ENCODE measurements around the gene ADAMTSL2. TPM values are rescaled to one million over a fixed set of nuclear protein-coding genes. Genes with fewer than 3 reads are reported as not detected.

Gene ADAMTSL2
- total and polyA plus RNA-seq, 7 experiments from 2014 or later: 0.16 to 2.7 (median 0.71) TPM; not detected in 1

DNA sequence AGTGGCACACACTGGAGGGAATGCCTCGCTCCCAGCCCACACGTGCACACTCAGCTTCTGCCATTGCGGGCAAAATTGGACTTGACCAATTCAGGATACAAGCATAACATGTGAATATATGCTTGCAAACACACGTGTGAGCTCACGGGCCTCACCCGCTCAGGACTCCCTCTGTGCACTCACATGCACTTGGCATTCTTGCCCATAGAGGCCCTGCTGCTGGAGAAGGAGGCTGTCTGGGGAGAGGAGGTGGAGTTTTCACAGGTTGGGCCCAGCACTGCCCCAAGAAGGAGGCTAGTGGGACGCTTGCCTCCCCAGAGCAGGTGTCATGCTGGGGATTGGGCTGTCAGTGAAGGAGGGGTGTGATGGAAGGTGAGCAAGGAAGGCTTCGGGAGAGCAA lies 11.4 kb upstream of the ADAMTSL2 start:
- no peak for ATAC-seq
- ChIA-PET POLR2A (no interaction called here), CTCF (interaction anchor here (0.7 kb wide), 1 partner anchor 166 kb away, joined by 4 read pairs; no protein-coding TSS in a partner anchor)
- Mint-ChIP-seq H3K27me3 (peaks cover 0 to 5% (median 0%) of the 10 kb centered on the region in 5 donors), H3K36me3 (no peaks in the 10 kb centered on the region), H3K27ac (peak overlapping the region in 2 of 9 donors; percentile 6 to 10), H3K9me3 (no peaks in the 10 kb centered on the region), H3K4me3 (no peak overlapping the region), H3K4me1 (peaks cover 0 to 19% (median 9%) of the 10 kb centered on the region in 7 donors)
- Histone ChIP-seq H3K4me3 (ENCODE audit: low read length) (no peak overlapping the region), H3K9me3 (ENCODE audit: control insufficient read depth in 2 of 3, low read length in 3 of 3) (no peaks in the 10 kb centered on the region), H3K27ac (ENCODE audit: low read depth, low read length) (no peak overlapping the region), H3K36me3 (ENCODE audit: control insufficient read depth in 2 of 3, insufficient read depth in 3 of 3, low read length in 3 of 3) (no peaks in the 10 kb centered on the region), H3K4me1 (ENCODE audit: control insufficient read depth in 2 of 2, insufficient read depth in 2 of 2, low read length in 2 of 2) (peaks cover 0 to 7% of the 10 kb centered on the region in 2 donors), H3K27me3 (ENCODE audit: control insufficient read depth in 2 of 2, insufficient read depth in 2 of 2, low read length in 2 of 2) (no peaks in the 10 kb centered on the region)
- no peak for DNase-seq
- intact Hi-C loops (cut with micrococcal nuclease): no loop called here

DNA sequence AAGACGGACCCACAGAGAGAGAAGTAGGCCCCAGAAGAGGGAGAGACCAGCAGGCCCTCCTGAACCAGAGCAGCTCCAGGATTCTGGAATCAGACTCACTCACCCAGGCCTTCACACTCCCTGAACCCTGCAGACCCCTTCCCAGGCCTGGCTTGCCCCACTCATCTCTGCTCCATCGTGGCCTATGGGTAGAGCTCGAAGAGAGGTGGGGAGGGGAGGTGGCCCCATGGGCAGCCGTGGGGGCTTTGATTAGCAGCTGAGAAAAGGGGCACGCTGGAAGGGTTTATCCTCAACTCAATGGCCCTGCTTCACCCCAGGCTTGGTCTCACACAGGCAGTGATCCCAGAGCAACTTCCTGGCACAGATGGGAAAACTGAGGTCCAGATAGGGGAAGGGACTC lies 10.4 kb upstream of the ADAMTSL2 start:
- Histone ChIP-seq H3K36me3 (ENCODE audit: control insufficient read depth in 2 of 3, insufficient read depth in 3 of 3, low read length in 3 of 3) (no peaks in the 10 kb centered on the region), H3K4me3 (ENCODE audit: low read length) (no peak overlapping the region), H3K27ac (ENCODE audit: low read depth, low read length) (no peak overlapping the region), H3K9me3 (ENCODE audit: control insufficient read depth in 2 of 3, low read length in 3 of 3) (no peaks in the 10 kb centered on the region), H3K4me1 (ENCODE audit: control insufficient read depth in 2 of 2, insufficient read depth in 2 of 2, low read length in 2 of 2) (peaks cover 0 to 7% of the 10 kb centered on the region in 2 donors), H3K27me3 (ENCODE audit: control insufficient read depth in 2 of 2, insufficient read depth in 2 of 2, low read length in 2 of 2) (no peaks in the 10 kb centered on the region)
- no peak for ATAC-seq
- no peak for DNase-seq
- intact Hi-C loops (cut with micrococcal nuclease): no loop called here
- peaks cover 0 to 6% (median 0%) of the 10 kb centered on the region in 5 donors for H3K27me3 Mint-ChIP-seq
- no peak overlapping the region for H3K27ac Mint-ChIP-seq
- H3K4me3 Mint-ChIP-seq: peak overlapping the region in 1 of 10 donors; percentile 29
- H3K9me3 Mint-ChIP-seq: no peaks in the 10 kb centered on the region
- H3K4me1 Mint-ChIP-seq: peaks cover 0 to 19% (median 9%) of the 10 kb centered on the region in 7 donors
- no peaks in the 10 kb centered on the region for H3K36me3 Mint-ChIP-seq
- CTCF ChIA-PET: interaction anchor here (0.6 kb wide), 1 partner anchor 499 kb away, joined by 3 read pairs; no protein-coding TSS in a partner anchor
- POLR2A ChIA-PET: no interaction called here

DNA sequence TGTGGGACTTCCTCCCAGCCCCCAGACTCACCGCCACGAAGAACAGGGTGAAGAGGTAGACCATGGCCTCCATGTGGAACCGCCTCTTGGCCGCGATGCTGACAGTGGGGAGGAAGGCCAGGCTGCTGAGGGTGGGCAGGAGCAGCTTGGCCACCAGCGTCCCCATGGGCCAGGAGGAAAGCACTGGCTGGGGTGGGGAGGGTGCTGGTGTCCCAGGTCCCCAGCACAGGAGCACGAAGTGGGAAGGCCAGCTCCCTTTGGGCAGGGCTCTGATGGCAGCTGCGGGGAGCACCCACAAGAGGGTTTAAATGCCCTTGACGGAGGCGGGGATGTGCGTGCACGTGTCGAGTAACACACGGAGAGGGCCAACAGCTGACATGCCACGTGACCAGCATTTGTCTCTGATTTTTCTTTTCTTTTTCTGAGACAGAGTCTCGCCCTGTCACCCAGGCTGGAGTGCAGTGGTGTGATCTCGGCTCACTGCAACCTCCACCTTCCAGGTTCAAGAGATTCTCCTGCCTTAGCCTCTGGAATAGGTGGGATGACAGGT lies 9.8 kb upstream of the ADAMTSL2 start, which contains the start of gene MYMK:
MYMK (minus strand) TSS at position 281 of the 550 bp plus-strand sequence; CDS start at position 166, 115 bp downstream.
- Histone ChIP-seq H3K4me1 (ENCODE audit: control insufficient read depth in 2 of 2, insufficient read depth in 2 of 2, low read length in 2 of 2) (peaks cover 0 to 7% of the 10 kb centered on the region in 2 donors), H3K9me3 (ENCODE audit: control insufficient read depth in 2 of 3, low read length in 3 of 3) (no peaks in the 10 kb centered on the region), H3K36me3 (ENCODE audit: control insufficient read depth in 2 of 3, insufficient read depth in 3 of 3, low read length in 3 of 3) (no peaks in the 10 kb centered on the region), H3K27ac (ENCODE audit: low read depth, low read length) (no peak within 1 kb of the TSS), H3K27me3 (ENCODE audit: control insufficient read depth in 2 of 2, insufficient read depth in 2 of 2, low read length in 2 of 2) (no peaks in the 10 kb centered on the region), H3K4me3 (ENCODE audit: low read length) (no peak within 1 kb of the TSS)
- ChIA-PET CTCF (interaction anchor here (0.7 kb wide), 1 partner anchor 198 kb away, joined by 5 read pairs; no protein-coding TSS in a partner anchor), POLR2A (no interaction called here)
- H3K27ac Mint-ChIP-seq: peak within 1 kb of the TSS in 3 of 9 donors; percentile 11 to 41 (median 12)
- H3K27me3 Mint-ChIP-seq: peaks cover 0 to 6% (median 0%) of the 10 kb centered on the region in 5 donors
- peaks cover 0 to under 1% (median 0%) of the 10 kb centered on the region in 11 donors for H3K9me3 Mint-ChIP-seq
- H3K4me1 Mint-ChIP-seq: peaks cover 0 to 19% (median 9%) of the 10 kb centered on the region in 7 donors
- peak within 1 kb of the TSS in 1 of 10 donors; percentile 29 for H3K4me3 Mint-ChIP-seq
- no peaks in the 10 kb centered on the region for H3K36me3 Mint-ChIP-seq
- ATAC-seq (no peak), DNase-seq (no peak)
- intact Hi-C loops (cut with micrococcal nuclease): no loop called here

DNA sequence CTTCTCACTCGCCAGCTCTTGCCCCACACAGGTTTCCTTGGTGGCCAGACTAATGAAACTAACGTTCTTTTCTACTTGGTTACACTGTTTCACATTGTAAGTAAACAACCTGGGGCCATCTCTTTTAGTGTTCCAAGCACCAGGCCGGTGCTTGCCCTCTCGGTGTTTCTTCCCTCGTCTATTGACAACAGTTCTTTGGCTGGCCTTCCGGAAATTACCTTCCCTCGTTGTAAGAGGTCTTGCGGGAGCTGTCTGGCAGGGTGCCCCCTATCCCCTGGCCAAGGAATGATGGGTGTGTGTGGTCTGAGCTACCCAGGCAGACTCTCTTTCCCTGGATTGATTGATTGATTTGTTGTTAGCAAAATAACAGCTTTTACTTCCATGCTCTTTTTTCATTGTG lies 8.8 kb upstream of the ADAMTSL2 start:
- Mint-ChIP-seq H3K27me3 (peaks cover 0 to 6% (median 0%) of the 10 kb centered on the region in 5 donors), H3K4me1 (peaks cover 0 to 19% (median 9%) of the 10 kb centered on the region in 7 donors), H3K36me3 (no peaks in the 10 kb centered on the region), H3K4me3 (no peak overlapping the region), H3K9me3 (peaks cover 0 to 2% (median 0%) of the 10 kb centered on the region in 11 donors), H3K27ac (peak overlapping the region in 2 of 9 donors; percentile 12 to 55)
- Histone ChIP-seq H3K9me3 (ENCODE audit: control insufficient read depth in 2 of 3, low read length in 3 of 3) (no peaks in the 10 kb centered on the region), H3K36me3 (ENCODE audit: control insufficient read depth in 2 of 3, insufficient read depth in 3 of 3, low read length in 3 of 3) (no peaks in the 10 kb centered on the region), H3K27me3 (ENCODE audit: control insufficient read depth in 2 of 2, insufficient read depth in 2 of 2, low read length in 2 of 2) (no peaks in the 10 kb centered on the region), H3K4me1 (ENCODE audit: control insufficient read depth in 2 of 2, insufficient read depth in 2 of 2, low read length in 2 of 2) (peaks cover 0 to 7% of the 10 kb centered on the region in 2 donors), H3K4me3 (ENCODE audit: low read length) (no peak overlapping the region), H3K27ac (ENCODE audit: low read depth, low read length) (no peak overlapping the region)
- ChIA-PET POLR2A (no interaction called here), CTCF (no interaction called here)
- no peak for DNase-seq
- no peak for ATAC-seq
- intact Hi-C loops (cut with micrococcal nuclease): no loop called here

DNA sequence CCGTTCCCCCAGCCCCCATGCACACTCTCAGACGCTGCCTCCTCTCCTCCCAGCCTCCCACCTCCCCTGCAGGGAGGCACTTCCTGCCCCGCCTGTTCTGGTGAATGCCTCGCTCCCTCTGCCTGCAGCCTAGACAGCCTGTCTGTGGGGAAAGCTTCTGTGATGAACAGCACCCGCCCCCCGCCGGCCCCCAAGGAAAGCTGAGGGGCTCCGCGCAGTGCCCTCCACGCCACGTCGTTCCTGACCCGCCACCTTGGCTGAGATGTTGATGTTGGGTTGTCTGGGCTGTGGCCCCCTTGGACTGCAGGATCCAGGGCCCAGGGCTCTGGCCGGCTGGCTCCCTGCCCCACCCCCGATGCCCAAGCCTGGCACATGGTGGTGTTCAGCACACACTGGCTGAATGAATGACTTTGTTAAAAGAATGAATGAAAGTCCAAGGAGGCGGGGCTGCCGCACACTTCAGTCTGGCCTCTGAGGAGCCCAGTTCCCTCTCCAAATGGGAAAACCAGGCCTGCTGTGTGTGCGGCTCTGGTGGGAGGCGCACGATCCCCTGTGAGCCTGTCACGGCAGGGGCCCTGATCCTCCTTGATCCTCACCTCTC lies 7.7 kb upstream of the ADAMTSL2 start:
- ATAC-seq: no peak
- POLR2A ChIA-PET: no interaction called here
- Histone ChIP-seq H3K27ac (ENCODE audit: low read depth, low read length) (no peak overlapping the region), H3K9me3 (ENCODE audit: control insufficient read depth in 2 of 3, low read length in 3 of 3) (no peaks in the 10 kb centered on the region), H3K36me3 (ENCODE audit: control insufficient read depth in 2 of 3, insufficient read depth in 3 of 3, low read length in 3 of 3) (no peaks in the 10 kb centered on the region), H3K4me1 (ENCODE audit: control insufficient read depth in 2 of 2, insufficient read depth in 2 of 2, low read length in 2 of 2) (peaks cover 0 to 7% of the 10 kb centered on the region in 2 donors), H3K4me3 (ENCODE audit: low read length) (no peak overlapping the region), H3K27me3 (ENCODE audit: control insufficient read depth in 2 of 2, insufficient read depth in 2 of 2, low read length in 2 of 2) (no peaks in the 10 kb centered on the region)
- H3K4me3 Mint-ChIP-seq: peak overlapping the region in 2 of 10 donors; percentile 5 to 32
- peaks cover 0 to 19% (median 9%) of the 10 kb centered on the region in 7 donors for H3K4me1 Mint-ChIP-seq
- no peaks in the 10 kb centered on the region for H3K36me3 Mint-ChIP-seq
- no peak for DNase-seq
- peak overlapping the region in 3 of 9 donors; percentile 43 to 58 (median 55) for H3K27ac Mint-ChIP-seq
- intact Hi-C loops (cut with micrococcal nuclease): no loop called here
- peaks cover 0 to 6% (median 0%) of the 10 kb centered on the region in 5 donors for H3K27me3 Mint-ChIP-seq
- H3K9me3 Mint-ChIP-seq: peaks cover 0 to 2% (median 0%) of the 10 kb centered on the region in 11 donors
- CTCF ChIA-PET: no interaction called here

DNA sequence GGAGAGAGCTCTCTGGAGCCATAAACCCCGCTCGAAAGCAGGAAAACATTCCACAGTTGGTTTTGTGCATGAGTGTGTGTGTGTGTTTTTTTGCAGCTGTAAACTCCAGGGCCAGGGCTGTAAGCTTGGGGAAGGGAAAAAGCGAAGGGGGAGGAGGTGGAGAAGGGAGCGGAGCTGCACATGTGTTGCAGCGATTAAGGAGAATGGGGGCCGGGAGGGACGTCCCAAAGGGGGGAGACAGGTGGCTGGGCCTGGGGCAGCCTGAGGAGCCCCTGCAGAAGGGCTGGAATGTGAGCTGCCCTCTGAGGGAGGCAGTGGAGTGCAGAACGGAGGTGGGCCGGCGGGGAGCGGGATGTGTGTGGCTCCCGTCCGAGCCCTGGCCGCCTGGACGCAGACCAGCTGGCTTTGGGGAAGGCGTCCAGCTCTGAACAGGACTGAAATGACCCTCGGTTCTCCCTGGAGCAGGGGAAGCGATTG lies 7.0 kb upstream of the ADAMTSL2 start:
- peak overlapping the region in 1 of 9 donors; percentile 89 for H3K27ac Mint-ChIP-seq
- CTCF ChIA-PET: no interaction called here
- H3K27me3 Mint-ChIP-seq: peaks cover 0 to 10% (median 0%) of the 10 kb centered on the region in 5 donors
- Histone ChIP-seq H3K27ac (ENCODE audit: low read depth, low read length) (no peak overlapping the region), H3K27me3 (ENCODE audit: control insufficient read depth in 2 of 2, insufficient read depth in 2 of 2, low read length in 2 of 2) (no peaks in the 10 kb centered on the region), H3K9me3 (ENCODE audit: control insufficient read depth in 2 of 3, low read length in 3 of 3) (no peaks in the 10 kb centered on the region), H3K4me3 (ENCODE audit: low read length) (no peak overlapping the region), H3K36me3 (ENCODE audit: control insufficient read depth in 2 of 3, insufficient read depth in 3 of 3, low read length in 3 of 3) (no peaks in the 10 kb centered on the region), H3K4me1 (ENCODE audit: control insufficient read depth in 2 of 2, insufficient read depth in 2 of 2, low read length in 2 of 2) (peaks cover 0 to 9% of the 10 kb centered on the region in 2 donors)
- H3K4me1 Mint-ChIP-seq: peaks cover 0 to 19% (median 9%) of the 10 kb centered on the region in 7 donors
- intact Hi-C loops (cut with micrococcal nuclease): no loop called here
- no peaks in the 10 kb centered on the region for H3K36me3 Mint-ChIP-seq
- DNase-seq (no peak), ATAC-seq (no peak)
- peaks cover 0 to 2% (median 0%) of the 10 kb centered on the region in 11 donors for H3K9me3 Mint-ChIP-seq
- POLR2A ChIA-PET: no interaction called here
- H3K4me3 Mint-ChIP-seq: peak overlapping the region in 1 of 10 donors; percentile 38

Data from naive thymus-derived CD4-positive, alpha-beta T cell (primary cell).